GM12878 (cell line): ENCODE measurements around the gene PAK2. TPM values are rescaled to one million over a fixed set of nuclear protein-coding genes. Genes with fewer than 3 reads are reported as not detected.
A peak's percentile ranks its signal among the peaks of the same experiment; 100 is the strongest.

Experiments used
- ATF3 ChIP-seq: IDR thresholded peaks from 2 replicates; pipeline ENCODE4 v1.6.1; 2011; ENCODE audit warnings: low read depth, mild to moderate bottlenecking, low read length, moderate library complexity, borderline replicate concordance; ENCODE audit errors: extremely low read depth
- CBX5 ChIP-seq: sonication (generic); IDR thresholded peaks from 2 replicates; pipeline ENCODE4 v1.6.1; 2016; ENCODE audit warnings: low read depth, moderate library complexity, mild to moderate bottlenecking, inconsistent platforms
- CREM ChIP-seq: IDR thresholded peaks from 2 replicates; pipeline ENCODE4 v1.6.1; 2014; ENCODE audit warnings: antibody characterized with exemption, low read depth
- EZH2 ChIP-seq: IDR thresholded peaks from 2 replicates; pipeline ENCODE4 v1.6.1; 2012; ENCODE audit warnings: low read depth, mild to moderate bottlenecking, control low read depth, inconsistent platforms, low read length, borderline replicate concordance; ENCODE audit not compliant: control insufficient read depth
- HCFC1 ChIP-seq: fragments of 150-350 bp; IDR thresholded peaks from 2 replicates; pipeline ENCODE4 v1.6.1; 2014; ENCODE audit warnings: low read length
- HDGF ChIP-seq: fragments of 450-650 bp; IDR thresholded peaks from 2 replicates; pipeline ENCODE4 v1.6.1; 2016; ENCODE audit warnings: antibody characterized with exemption
- IKZF1 ChIP-seq: fragments of 450-650 bp; conservative IDR thresholded peaks from 2 replicates; pipeline ENCODE4 v1.6.1; 2017; ENCODE audit warnings: antibody characterized with exemption, mild to moderate bottlenecking
- IKZF2 ChIP-seq, 2 experiments: fragments of 450-650 bp; IDR thresholded peaks; 2 replicates each; pipeline ENCODE4 v1.6.1; 2017; ENCODE audit warnings: mild to moderate bottlenecking in 2 of 2, moderate library complexity in 2 of 2
- LARP7 ChIP-seq: fragments of 450-650 bp; IDR thresholded peaks from 2 replicates; pipeline ENCODE4 v1.6.1; 2017; ENCODE audit warnings: mild to moderate bottlenecking
- MXI1 ChIP-seq: fragments of 150-350 bp; IDR thresholded peaks from 2 replicates; pipeline ENCODE4 v1.6.1; 2011; ENCODE audit warnings: low read depth, mild to moderate bottlenecking, inconsistent platforms, low read length, improper control_type of control experiment
- NR2C1 ChIP-seq: fragments of 450-650 bp; IDR thresholded peaks from 2 replicates; pipeline ENCODE4 v1.6.1; 2017; ENCODE audit warnings: antibody characterized with exemption, mild to moderate bottlenecking, moderate library complexity
- PAX5 ChIP-seq: IDR thresholded peaks from 2 replicates; pipeline ENCODE4 v1.6.1; 2011; ENCODE audit warnings: low read depth, low read length, borderline replicate concordance
- POLR2A ChIP-seq: IDR thresholded peaks from 2 replicates; pipeline ENCODE4 v1.6.1; 2011; ENCODE audit warnings: low read depth, mild to moderate bottlenecking, low read length
- POU2F2 ChIP-seq: IDR thresholded peaks from 3 replicates; pipeline ENCODE4 v1.6.1; 2011; ENCODE audit warnings: low read depth, mild to moderate bottlenecking, low read length, borderline replicate concordance
- PRDM15 ChIP-seq: fragments of 450-650 bp; formaldehyde crosslinking; IDR thresholded peaks from 2 replicates; pipeline ENCODE4 v1.4.0; 2020; ENCODE audit warnings: mild to moderate bottlenecking, moderate library complexity
- SIX5 ChIP-seq: IDR thresholded peaks from 2 replicates; pipeline ENCODE4 v1.6.1; 2011; ENCODE audit warnings: mild to moderate bottlenecking, low read depth, low read length, moderate library complexity; ENCODE audit not compliant: severe bottlenecking
- SRF ChIP-seq, 2 experiments: IDR thresholded peaks; 2 replicates each; pipeline ENCODE4 v1.6.1; 2011; ENCODE audit warnings: low read depth in 2 of 2, low read length in 2 of 2, mild to moderate bottlenecking in 1 of 2, moderate library complexity in 1 of 2
- TCF3 ChIP-seq: IDR thresholded peaks from 2 replicates; pipeline ENCODE4 v1.6.1; 2012; ENCODE audit warnings: low read depth, mild to moderate bottlenecking, low read length, borderline replicate concordance; ENCODE audit not compliant: insufficient read depth
- YBX1 ChIP-seq: fragments of 450-650 bp; IDR thresholded peaks from 2 replicates; pipeline ENCODE4 v1.6.1; 2016; ENCODE audit warnings: antibody characterized with exemption
- ZBED1 ChIP-seq: IDR thresholded peaks from 2 replicates; pipeline ENCODE4 v1.6.1; 2016; ENCODE audit warnings: borderline replicate concordance
- ZNF217 ChIP-seq: fragments of 450-650 bp; IDR thresholded peaks from 2 replicates; pipeline ENCODE4 v1.6.1; 2017; ENCODE audit warnings: antibody characterized with exemption, mild to moderate bottlenecking
- polyA plus RNA-seq, 11 experiments: library from polyadenylated mRNA; depleted of rRNA in 4 of 11; unstranded in 6 of 11; stranded (reverse) in 5 of 11; fragments of >200 nt; fragmentation: Nextera tagmentation in 4 of 11; fragmentation: Illumina TruSeq in 1 of 11; extraction: Ambion mirVana in 4 of 11; extraction: Trizol in 1 of 11; gene quantifications; 1 replicate in 1 of 11; 2 replicates in 10 of 11; pipeline versions ENCODE4 v1.2.1 to v1.2.3, GENCODE V29; 2011 to 2016; ENCODE audit warnings: inconsistent platforms in 2 of 11, missing spikeins in 2 of 11, low read depth in 1 of 11
- total RNA-seq, 4 experiments: library from RNA; depleted of rRNA in 3 of 4; stranded (reverse); fragments of >200 nt in 3 of 4; fragmentation: Illumina TruSeq in 1 of 4; extraction: Trizol in 1 of 4; gene quantifications; 2 replicates each; pipeline versions ENCODE4 v1.2.1 to v1.2.3, GENCODE V29; 2013 to 2021
- TF ChIP-seq, protein P1 (sequence below): fragments of 450-650 bp; IDR thresholded peaks from 2 replicates; pipeline ENCODE4 v1.6.1; 2017; ENCODE audit warnings: borderline replicate concordance
- TF ChIP-seq, protein P2 (sequence below): fragments of 150-350 bp; IDR thresholded peaks from 2 replicates; pipeline ENCODE4 v1.6.1; 2016; ENCODE audit warnings: low read depth, low read length

The PAK2 gene
- total and polyA plus RNA-seq, 10 of the 15 experiments (the other 5 are each of a cell fraction or from before 2014, with no cell fraction given): 9.0 to 59.1 (median 27.0) TPM

DNA sequence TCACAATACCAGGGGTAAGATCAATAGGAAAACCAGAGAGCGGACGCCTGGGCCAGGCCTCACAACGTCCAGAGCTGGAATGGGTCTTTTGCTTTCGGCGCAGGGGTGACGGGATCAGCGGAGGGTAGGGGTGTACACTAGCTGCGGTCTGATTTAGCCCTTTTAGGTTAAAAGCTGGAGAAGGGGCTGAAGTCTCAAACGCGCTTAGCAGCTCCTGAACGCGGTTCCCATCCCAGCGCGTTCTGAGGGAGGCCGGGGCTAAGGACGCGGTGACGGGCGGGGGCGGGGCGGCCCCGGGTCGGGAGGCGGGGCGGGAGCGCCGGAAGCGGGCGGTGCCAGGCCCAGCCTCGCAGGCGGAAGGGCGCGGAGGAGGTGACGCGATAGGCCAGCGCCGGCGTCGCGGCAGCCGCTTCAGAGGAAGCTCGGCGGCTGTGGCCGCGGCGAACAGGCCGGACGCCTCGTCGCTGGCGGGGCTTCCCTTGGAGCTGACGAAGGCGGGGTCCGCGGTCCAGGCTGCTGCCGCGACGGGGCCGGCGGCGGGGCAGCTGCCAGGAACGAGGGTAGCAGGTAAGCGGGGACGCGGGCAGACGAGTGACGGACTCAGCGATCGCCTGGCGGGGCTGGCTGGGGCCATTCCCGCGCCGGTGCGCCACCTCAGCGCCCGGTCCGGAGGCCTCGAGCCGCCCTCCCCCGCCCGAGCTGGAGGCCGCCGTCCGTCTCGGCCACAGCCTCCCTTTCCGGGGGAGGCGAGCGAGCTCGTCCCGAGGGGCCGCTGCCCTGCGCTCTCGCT lies 128.0 kb downstream of the PAK2 start, which contains the start of gene SENP5 (continued):
- no peak for TF ChIP-seq PAX5
- peak; percentile 100 for TF ChIP-seq POLR2A
- TF ChIP-seq IKZF1: peak; percentile 89
- TF ChIP-seq MXI1: peak; percentile 85
- no peak; the same call in 1 of the 2 replicates for TF ChIP-seq CBX5
- TF ChIP-seq, protein P1, sequence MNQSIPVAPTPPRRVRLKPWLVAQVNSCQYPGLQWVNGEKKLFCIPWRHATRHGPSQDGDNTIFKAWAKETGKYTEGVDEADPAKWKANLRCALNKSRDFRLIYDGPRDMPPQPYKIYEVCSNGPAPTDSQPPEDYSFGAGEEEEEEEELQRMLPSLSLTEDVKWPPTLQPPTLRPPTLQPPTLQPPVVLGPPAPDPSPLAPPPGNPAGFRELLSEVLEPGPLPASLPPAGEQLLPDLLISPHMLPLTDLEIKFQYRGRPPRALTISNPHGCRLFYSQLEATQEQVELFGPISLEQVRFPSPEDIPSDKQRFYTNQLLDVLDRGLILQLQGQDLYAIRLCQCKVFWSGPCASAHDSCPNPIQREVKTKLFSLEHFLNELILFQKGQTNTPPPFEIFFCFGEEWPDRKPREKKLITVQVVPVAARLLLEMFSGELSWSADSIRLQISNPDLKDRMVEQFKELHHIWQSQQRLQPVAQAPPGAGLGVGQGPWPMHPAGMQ: no peak
- peak; percentile 98 for TF ChIP-seq CREM
- TF ChIP-seq ZBED1: no peak
- TF ChIP-seq HDGF: 0 out of 2 replicates have a peak, but pooled peaks have one; percentile 19
- TF ChIP-seq IKZF2 (IDR thresholded peaks at IDR 0.05): no peak
- TF ChIP-seq ZNF217: 0 out of 2 replicates have a peak, but pooled peaks have one; percentile 20
- TF ChIP-seq, protein P2, sequence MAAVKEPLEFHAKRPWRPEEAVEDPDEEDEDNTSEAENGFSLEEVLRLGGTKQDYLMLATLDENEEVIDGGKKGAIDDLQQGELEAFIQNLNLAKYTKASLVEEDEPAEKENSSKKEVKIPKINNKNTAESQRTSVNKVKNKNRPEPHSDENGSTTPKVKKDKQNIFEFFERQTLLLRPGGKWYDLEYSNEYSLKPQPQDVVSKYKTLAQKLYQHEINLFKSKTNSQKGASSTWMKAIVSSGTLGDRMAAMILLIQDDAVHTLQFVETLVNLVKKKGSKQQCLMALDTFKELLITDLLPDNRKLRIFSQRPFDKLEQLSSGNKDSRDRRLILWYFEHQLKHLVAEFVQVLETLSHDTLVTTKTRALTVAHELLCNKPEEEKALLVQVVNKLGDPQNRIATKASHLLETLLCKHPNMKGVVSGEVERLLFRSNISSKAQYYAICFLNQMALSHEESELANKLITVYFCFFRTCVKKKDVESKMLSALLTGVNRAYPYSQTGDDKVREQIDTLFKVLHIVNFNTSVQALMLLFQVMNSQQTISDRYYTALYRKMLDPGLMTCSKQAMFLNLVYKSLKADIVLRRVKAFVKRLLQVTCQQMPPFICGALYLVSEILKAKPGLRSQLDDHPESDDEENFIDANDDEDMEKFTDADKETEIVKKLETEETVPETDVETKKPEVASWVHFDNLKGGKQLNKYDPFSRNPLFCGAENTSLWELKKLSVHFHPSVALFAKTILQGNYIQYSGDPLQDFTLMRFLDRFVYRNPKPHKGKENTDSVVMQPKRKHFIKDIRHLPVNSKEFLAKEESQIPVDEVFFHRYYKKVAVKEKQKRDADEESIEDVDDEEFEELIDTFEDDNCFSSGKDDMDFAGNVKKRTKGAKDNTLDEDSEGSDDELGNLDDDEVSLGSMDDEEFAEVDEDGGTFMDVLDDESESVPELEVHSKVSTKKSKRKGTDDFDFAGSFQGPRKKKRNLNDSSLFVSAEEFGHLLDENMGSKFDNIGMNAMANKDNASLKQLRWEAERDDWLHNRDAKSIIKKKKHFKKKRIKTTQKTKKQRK: no peak
- peak; percentile 99 for TF ChIP-seq LARP7
- TF ChIP-seq TCF3: 0 out of 2 replicates have a peak, but pooled peaks have one; percentile 12
- peak; percentile 66 for TF ChIP-seq NR2C1
- TF ChIP-seq EZH2: no peak
- TF ChIP-seq YBX1: no peak
- TF ChIP-seq SIX5: peak; percentile 52
- peak; percentile 73 for TF ChIP-seq HCFC1
- peak; percentile 44 to 91; a peak in 3 of 4 replicates for TF ChIP-seq SRF (IDR thresholded peaks at IDR 0.05; ENCODE audit: low read depth in 2 of 2, low read length in 2 of 2)
- peak; percentile 39; the same call in 1 of the 3 replicates for TF ChIP-seq POU2F2
- peak; percentile 80; the same call in 1 of the 2 replicates for TF ChIP-seq ATF3
- no peak for TF ChIP-seq PRDM15 (CRISPR knock-in tag)
